ENCODE data around the gene NFASC.

Gene NFASC

DNA sequence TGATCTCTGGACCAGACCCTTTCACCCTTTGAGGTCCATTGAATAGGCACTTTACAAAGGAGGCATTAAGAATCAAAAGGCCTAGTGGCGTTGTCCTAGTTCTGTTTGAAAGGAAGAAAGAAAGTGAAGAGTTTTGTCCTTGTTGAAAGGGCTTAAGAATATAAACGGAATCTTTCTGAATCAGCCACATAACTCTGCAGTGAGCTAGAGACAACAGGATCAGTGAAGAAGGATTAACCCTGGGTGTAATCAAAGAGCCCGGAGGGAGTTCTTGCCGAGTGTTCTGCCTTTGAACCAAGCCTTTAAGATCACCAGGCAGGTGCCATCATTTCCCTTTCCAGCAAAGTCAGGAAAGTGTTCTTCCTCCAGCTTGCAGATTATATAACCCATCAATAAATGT is 117.5 kb downstream of the NFASC start:
- Histone ChIP-seq H3K27me3 (ENCODE audit: control insufficient read depth, low read length) (no peaks in the 10 kb centered on the region), H3K79me2 (ENCODE audit: control insufficient read depth, low read length) (no peaks in the 10 kb centered on the region), H3K4me1 (ENCODE audit: control insufficient read depth, low read length) (peaks cover 9% of the 10 kb centered on the region), H3K27ac (ENCODE audit: low read depth, low read length) (no peak overlapping the region), H4K20me1 (ENCODE audit: control insufficient read depth, insufficient read depth, low read depth, low read length) (no peaks in the 10 kb centered on the region), H3K9me2 (replicated peaks; ENCODE audit: control insufficient read depth, low read length) (no peaks in the 10 kb centered on the region), H3K4me3 (ENCODE audit: low read length) (no peak overlapping the region), H3F3A (ENCODE audit: control insufficient read depth, insufficient read depth) (no peaks in the 10 kb centered on the region), H3K9me3 (ENCODE audit: control insufficient read depth, insufficient read depth, low read length) (no peaks in the 10 kb centered on the region), H3K36me3 (ENCODE audit: control insufficient read depth, low read length) (no peaks in the 10 kb centered on the region), H3K4me2 (ENCODE audit: low read length) (no peak overlapping the region)
- TF ChIP-seq, protein P1, sequence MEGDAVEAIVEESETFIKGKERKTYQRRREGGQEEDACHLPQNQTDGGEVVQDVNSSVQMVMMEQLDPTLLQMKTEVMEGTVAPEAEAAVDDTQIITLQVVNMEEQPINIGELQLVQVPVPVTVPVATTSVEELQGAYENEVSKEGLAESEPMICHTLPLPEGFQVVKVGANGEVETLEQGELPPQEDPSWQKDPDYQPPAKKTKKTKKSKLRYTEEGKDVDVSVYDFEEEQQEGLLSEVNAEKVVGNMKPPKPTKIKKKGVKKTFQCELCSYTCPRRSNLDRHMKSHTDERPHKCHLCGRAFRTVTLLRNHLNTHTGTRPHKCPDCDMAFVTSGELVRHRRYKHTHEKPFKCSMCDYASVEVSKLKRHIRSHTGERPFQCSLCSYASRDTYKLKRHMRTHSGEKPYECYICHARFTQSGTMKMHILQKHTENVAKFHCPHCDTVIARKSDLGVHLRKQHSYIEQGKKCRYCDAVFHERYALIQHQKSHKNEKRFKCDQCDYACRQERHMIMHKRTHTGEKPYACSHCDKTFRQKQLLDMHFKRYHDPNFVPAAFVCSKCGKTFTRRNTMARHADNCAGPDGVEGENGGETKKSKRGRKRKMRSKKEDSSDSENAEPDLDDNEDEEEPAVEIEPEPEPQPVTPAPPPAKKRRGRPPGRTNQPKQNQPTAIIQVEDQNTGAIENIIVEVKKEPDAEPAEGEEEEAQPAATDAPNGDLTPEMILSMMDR (IDR thresholded peaks at IDR 0.05; ENCODE audit: low read depth, low read length, poor library complexity, severe bottlenecking) = no peak
- no peak for TF ChIP-seq EZH2phosphoT487 (IDR thresholded peaks at IDR 0.05; ENCODE audit: borderline replicate concordance, low read length)

DNA sequence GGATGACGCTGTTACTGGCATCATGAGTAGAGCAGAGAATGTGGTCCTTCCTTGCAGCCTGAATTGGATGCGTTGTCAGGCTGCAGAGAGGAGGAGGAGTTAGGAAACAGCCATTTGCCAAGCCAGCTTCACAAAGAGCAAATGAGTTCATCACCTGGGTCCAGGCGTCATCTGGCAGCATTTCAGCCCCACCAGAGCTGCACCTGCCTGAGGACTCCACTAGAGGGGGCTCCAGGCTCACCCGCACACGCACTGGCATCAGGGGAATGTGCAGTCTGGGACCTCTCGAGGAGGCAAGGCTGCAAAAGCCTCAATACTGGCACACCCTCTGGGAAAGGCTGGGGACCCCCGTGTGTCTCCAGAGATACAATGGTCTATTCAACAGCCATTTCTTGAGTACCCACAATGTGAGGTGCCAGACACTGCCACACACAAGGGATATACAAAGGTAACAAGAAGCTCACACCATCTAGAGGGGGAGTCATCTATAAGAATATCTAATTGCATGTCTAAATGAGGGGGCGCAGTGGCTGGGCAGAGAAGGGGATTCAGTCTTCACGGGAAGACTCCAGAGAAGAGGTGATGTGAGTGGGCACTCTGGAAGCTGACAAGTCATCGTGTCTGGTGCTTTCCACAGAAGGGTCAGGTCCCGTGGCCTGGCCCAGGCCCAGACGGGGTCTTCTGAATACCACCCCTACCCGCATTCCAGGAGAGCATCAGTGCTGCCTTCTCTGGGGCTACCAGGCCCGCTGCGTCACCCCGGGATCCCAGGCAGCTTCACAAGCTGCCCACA is 118.8 kb downstream of the NFASC start:
- Histone ChIP-seq H3K9me3 (ENCODE audit: control insufficient read depth, insufficient read depth, low read length) (no peaks in the 10 kb centered on the region), H4K20me1 (ENCODE audit: control insufficient read depth, insufficient read depth, low read depth, low read length) (no peaks in the 10 kb centered on the region), H3K4me2 (ENCODE audit: low read length) (no peak overlapping the region), H3F3A (ENCODE audit: control insufficient read depth, insufficient read depth) (no peaks in the 10 kb centered on the region), H3K79me2 (ENCODE audit: control insufficient read depth, low read length) (no peaks in the 10 kb centered on the region), H3K27ac (ENCODE audit: low read depth, low read length) (no peak overlapping the region), H3K4me1 (ENCODE audit: control insufficient read depth, low read length) (peaks cover 9% of the 10 kb centered on the region), H3K27me3 (ENCODE audit: control insufficient read depth, low read length) (no peaks in the 10 kb centered on the region), H3K4me3 (ENCODE audit: low read length) (no peak overlapping the region), H3K9me2 (replicated peaks; ENCODE audit: control insufficient read depth, low read length) (no peaks in the 10 kb centered on the region), H3K36me3 (ENCODE audit: control insufficient read depth, low read length) (no peaks in the 10 kb centered on the region)
- no peak for TF ChIP-seq EZH2phosphoT487 (IDR thresholded peaks at IDR 0.05; ENCODE audit: borderline replicate concordance, low read length)
- TF ChIP-seq, protein P1 (IDR thresholded peaks at IDR 0.05; ENCODE audit: low read depth, low read length, poor library complexity, severe bottlenecking) = peak; percentile 95

DNA sequence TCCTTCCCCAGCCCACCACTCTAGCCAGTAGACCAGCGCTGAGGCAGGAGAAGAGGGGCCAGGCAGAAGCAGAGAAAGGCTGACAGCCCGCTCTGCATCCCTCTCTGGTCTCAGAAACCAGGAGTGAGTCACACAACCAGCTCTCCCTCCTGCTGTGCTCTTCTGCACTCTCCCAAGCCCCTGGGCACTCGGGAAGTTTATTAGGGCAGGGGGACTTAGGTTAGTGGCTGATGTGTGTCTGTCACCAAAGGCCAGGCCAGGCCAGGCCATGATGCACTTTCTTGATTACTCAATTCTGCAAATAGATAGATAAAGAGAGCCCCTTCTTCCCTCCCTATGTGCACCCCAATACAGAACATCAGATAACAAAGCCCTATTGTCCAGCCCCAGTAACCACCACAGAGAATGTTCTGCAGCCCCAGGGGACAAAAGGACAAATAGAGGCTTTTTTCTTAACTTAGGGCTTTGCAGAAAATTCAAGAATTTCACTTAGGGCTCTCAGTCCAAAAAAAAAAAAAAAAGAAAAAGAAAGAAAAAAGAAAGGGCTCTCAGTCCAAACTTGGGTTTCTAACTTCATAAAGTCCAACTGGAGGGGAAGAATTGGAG is 119.5 kb downstream of the NFASC start:
- Histone ChIP-seq H3K27ac (ENCODE audit: low read depth, low read length) (no peak overlapping the region), H3K36me3 (ENCODE audit: control insufficient read depth, low read length) (no peaks in the 10 kb centered on the region), H3K4me2 (ENCODE audit: low read length) (no peak overlapping the region), H3K27me3 (ENCODE audit: control insufficient read depth, low read length) (no peaks in the 10 kb centered on the region), H3F3A (ENCODE audit: control insufficient read depth, insufficient read depth) (no peaks in the 10 kb centered on the region), H3K9me3 (ENCODE audit: control insufficient read depth, insufficient read depth, low read length) (no peaks in the 10 kb centered on the region), H3K79me2 (ENCODE audit: control insufficient read depth, low read length) (no peaks in the 10 kb centered on the region), H3K9me2 (replicated peaks; ENCODE audit: control insufficient read depth, low read length) (no peaks in the 10 kb centered on the region), H3K4me1 (ENCODE audit: control insufficient read depth, low read length) (peaks cover 9% of the 10 kb centered on the region), H4K20me1 (ENCODE audit: control insufficient read depth, insufficient read depth, low read depth, low read length) (no peaks in the 10 kb centered on the region), H3K4me3 (ENCODE audit: low read length) (no peak overlapping the region)
- TF ChIP-seq, protein P1 (IDR thresholded peaks at IDR 0.05; ENCODE audit: low read depth, low read length, poor library complexity, severe bottlenecking) = no peak
- no peak for TF ChIP-seq EZH2phosphoT487 (IDR thresholded peaks at IDR 0.05; ENCODE audit: borderline replicate concordance, low read length)
